ENCODE measurements around the gene HECTD4.

DNA sequence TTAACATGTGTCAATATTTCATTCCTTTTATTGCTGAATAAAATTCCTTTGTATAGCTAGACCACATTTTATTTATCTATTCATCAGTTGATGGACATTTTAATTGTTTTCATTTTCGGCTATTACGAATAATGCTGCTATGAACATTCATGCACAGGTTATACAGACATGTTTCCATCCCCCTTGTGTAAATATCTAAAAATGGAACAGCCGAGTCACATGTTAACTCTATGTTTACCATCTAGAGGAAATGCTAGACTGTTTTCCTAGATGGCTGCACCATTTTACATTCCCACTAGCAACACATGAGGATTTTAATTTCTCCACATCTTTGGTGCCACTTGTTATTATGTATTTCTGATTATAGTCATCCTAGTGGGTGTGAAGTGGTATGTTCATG is 49.2 kb downstream of the HECTD4 start:
- TF ChIP-seq POLR2A (IDR thresholded peaks at IDR 0.05; ENCODE audit: low read length) (no peak), GATA1 (IDR thresholded peaks at IDR 0.05; ENCODE audit: low read depth, low read length) (no peak)

All from erythroblast (primary cell).